Activated CD8-positive, alpha-beta memory T cell treated with anti-CD3 and anti-CD28 coated beads, Interleukin-2, amount 50 U/mL, for 1 hour (primary cell): ENCODE data around the gene SRP68.
"Not testable (repeated sequence)": the region's sequence is repeated elsewhere in the genome, so short reads cannot be mapped to it uniquely, and the experiment has no call there.

Experiments used
- DNase-seq: peaks from one replicate; pipeline ENCODE4 v3.0.0-alpha.2; 2020; ENCODE audit errors: extremely low read depth

SRP68 gene

DNA sequence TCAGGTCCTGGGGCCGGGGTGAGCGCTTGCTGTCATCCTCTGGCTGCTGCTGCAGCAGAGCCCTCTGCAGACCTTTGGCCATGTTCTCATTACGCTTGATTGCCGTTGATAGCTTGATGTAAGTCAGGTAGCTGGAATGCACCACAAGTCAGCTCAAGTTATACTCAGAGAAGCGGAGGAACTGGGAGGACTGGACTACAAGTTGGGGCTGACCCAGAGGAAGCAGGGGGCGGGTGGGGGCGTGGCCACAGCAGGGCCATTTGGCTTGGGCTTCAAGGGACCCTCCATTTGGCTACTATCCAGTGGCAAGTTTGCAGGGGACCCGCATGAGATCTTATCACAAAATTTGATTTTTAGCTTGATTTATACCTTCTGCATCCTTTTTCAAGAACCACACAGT is 26.3 kb downstream of the SRP68 start:
- DNase-seq: no peak

DNA sequence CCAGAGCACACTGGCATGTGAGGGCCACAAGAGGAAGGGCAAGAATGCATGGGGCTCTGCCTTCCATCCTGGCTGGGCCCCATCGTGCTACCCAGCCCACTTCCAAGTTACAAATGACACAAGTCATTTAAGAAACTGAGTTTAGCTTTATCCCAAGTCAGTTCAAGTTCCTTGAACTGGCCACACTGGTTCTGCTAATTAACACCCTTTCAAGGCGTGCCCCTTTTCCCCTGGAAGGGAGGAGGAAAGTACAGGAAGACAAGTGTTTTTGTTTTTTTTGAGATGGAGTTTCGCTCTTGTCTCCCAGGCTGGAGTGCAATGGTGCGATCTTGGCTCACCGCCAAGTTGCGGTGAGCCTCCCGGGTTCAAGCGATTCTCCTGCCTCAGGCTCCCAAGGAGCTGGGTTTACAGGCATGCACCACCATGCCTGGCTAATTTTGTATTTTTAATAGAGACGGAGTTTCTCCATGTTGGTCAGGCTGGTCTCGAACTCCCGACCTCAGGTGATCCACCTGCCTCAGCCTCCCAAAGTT is 27.8 kb downstream of the SRP68 start:
- DNase-seq: not testable (repeated sequence)

DNA sequence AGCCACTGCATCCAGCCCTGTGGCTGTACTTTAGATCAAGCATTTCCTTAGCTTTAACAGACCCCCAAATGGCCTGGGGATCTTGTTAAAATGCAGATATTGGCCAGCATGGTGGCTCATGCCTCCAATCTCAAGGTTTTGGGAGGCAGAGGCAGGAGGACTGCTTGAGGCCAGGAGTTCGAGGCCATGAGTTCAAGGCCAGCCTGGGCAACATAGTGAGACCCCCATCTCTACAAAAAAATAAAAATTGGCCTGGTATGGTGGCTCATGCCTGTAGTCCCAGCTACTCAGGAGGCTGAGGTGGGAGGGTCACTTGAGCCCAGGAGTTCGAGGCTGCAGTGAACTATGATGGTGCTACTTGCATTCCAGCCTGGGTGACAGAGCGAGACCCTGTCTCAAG is 29.4 kb downstream of the SRP68 start:
- not testable (repeated sequence) for DNase-seq

- no peak for DNase-seq
These were observed 31.9 kb downstream of the SRP68 start for GRCh38 chr17:76040376-76040775.

GRCh38 chr17:76039121-76039520 is 33.2 kb downstream of the SRP68 start:
- DNase-seq: no peak

GRCh38 chr17:76038050-76038449 is 34.3 kb downstream of the SRP68 start:
- no peak for DNase-seq

GRCh38 chr17:76036497-76037261 is 35.6 kb downstream of the SRP68 start:
- DNase-seq: no peak

GRCh38 chr17:76034428-76035350 is 37.6 kb downstream of the SRP68 start:
- no peak for DNase-seq

GRCh38 chr17:76033139-76033538 is 39.2 kb downstream of the SRP68 start:
- DNase-seq: no peak

DNA sequence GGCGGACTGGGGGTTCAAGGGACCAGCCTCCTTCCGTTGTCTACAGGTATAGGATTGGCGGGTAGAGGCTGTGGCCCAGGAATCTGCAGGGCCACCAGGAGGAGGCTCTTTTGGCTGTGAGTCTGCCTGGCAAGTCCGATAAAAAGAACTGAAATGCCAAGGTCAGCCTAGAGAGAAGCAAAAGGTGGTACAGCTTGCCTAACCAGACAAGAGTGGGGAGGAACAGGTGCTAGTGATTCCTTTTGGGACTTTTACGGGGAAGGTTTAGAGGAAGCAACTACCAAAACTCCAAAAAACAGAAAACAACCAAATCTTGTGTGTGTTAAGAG is 39.6 kb downstream of the SRP68 start:
- no peak for DNase-seq

DNA sequence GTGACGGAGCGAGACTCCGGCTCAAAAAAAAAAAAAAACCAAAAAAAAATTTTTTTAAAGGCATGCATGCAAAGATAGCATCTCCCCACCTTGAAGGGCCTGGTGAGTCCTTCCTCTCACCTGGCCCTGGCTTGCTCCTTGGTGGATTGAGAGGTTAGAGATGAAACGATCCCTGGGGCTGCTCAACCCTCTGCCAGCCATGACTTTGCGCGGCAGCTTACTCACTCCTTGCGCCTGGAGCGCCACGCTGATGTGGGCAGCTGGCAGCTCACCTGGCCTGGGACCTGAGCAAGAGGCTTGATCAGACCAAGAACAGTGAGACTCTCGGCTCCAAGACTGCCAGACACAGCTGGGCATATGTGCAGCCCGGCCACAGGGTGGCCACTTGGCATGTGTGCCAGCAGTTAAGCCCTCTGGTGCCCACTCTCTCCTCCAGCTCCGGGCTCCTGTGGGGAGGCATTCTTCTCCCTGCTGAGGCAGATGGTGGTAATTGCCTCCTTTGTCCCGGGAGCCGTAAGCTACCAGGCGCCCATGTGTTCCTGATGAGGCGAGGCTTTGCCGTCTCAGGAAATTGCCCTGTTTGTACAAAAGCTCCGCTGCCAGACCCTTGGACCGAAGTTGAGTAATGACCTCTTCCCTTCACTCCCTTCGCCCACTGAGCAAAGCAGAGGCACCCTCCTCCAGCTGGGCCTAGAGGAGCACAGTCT is 40.1 kb downstream of the SRP68 start:
- no peak for DNase-seq

- no peak for DNase-seq
These were observed 45.0 kb downstream of the SRP68 start, which contains the start of gene EVPL for GRCh38 chr17:76027159-76027839. Gene EVPL, minus strand, starts transcription at chr17:76027306. Its CDS starts 108 bp downstream, at chr17:76027198.

GRCh38 chr17:76026714-76027158 is 45.6 kb downstream of the SRP68 start:
- no peak for DNase-seq

- no peak for DNase-seq
These were observed 47.0 kb downstream of the SRP68 start for GRCh38 chr17:76025294-76025693.

DNA sequence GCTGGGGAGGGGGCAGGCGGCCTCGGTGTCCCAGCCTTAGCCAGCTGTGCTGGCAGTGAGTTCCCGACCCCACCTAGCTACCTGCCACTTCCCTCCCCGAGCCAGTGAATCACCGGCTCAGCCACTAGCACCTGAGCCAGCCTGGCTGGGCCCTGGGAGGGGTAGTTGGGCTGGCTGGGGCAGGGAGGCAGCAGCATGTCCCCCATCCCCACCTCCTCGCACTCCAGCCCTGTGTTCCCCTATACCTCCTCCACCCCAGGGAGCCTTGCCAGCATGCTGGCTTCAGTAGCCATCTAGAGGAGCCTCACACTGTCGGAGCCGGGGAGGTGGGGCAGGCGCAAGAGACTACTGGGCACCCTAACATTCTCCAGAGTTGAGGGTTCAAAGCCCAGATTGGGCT is 48.0 kb downstream of the SRP68 start:
- DNase-seq: no peak

DNA sequence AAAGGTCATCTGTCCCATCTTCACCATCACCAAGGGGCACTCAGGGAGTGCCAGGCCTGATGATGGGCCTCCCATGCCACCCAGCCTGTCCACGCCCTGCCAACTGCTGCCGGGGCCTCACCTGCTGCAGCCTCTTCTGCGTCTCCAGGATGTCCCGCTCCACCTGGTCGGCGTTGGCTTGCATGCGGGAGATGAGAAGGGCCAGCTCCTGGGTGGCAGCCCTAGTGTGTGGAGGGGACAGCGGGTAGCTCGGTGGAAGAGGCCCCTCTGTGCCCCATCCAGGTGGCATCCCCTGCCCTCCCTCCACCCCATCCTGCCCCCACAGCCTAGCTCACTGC is 48.4 kb downstream of the SRP68 start:
- DNase-seq: no peak

DNA sequence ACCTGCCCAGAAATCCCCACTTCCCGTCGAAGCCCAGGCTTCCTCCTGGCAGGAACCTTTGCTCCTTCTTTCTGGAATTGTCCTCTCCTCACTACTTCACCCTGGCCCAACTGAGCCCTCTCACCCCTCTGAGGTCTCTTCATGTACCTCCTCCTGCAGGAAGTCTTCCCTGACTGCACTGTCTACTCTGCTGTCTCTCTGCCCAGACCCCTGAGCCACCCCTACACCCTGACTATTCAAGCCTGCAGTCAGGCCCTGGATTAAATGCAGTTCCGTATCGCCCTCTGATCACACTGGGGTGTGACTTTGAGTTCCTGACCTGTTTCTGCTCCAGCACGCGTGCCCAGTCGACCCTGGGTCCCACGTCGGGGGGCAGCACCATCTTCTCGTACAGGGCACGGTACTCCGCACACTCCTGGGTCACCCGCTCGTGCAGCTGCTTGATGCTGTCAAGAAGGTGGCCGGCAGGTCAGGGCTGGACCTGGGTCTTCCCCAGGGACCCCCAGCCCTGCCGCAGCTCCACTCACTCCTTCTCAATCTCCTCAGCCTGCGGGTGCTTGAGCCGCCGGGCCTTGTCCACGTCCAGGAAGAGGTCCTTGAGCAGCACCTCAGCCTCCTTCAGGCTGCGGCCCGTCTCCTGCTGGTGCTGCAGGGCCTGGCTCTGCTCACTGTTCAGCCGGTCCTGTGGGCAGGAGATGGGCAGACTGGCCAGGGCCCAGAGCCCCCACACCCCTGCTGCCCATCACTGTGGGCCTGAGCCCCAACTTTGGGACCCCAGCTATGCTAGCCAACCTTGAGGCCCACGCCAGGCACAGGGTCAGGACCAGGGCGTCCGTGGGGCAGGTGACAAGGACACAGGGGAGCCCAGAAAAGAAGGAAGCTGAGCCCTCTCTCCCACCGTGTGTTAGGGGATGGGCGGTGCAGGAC is 49.1 kb downstream of the SRP68 start:
- DNase-seq: no peak

GRCh38 chr17:76022285-76022684 is 50.0 kb downstream of the SRP68 start:
- no peak for DNase-seq

GRCh38 chr17:76019833-76020467 is 52.4 kb downstream of the SRP68 start:
- no peak for DNase-seq

- DNase-seq: no peak
These were observed 53.5 kb downstream of the SRP68 start for GRCh38 chr17:76018801-76019200.
